ENCODE results near the gene OR4S1.
A peak's percentile ranks its signal among the peaks of the same experiment; 100 is the strongest.
"Not testable (repeated sequence)": the region's sequence is repeated elsewhere in the genome, so short reads cannot be mapped to it uniquely, and the experiment has no call there.

OR4S1 gene

DNA sequence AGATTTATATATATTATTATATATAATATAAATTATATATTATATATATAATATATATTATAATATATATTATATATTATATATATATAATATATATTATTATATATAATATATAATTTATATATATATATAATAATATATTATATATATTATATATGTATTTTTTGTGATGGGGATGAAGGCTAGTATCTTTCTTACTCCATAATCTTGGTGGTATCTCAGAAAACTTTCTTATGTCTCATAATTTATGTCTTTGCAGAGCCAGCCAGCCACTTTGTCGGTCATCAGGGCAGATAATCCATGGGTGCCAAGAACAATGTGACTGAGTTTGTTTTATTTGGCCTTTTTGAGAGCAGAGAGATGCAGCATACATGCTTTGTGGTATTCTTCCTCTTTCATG lies at the start of gene OR4S1:
Gene OR4S1, plus strand, starts transcription at position 301 of the 400 bp plus-strand sequence. Its CDS starts 0 bp downstream, at position 301.
- Histone ChIP-seq H3K27ac (no peak within 1 kb of the TSS), H3K4me3 (no peak within 1 kb of the TSS)
- no peak for DNase-seq (ENCODE audit: low spot score)
- TF ChIP-seq, protein P1, sequence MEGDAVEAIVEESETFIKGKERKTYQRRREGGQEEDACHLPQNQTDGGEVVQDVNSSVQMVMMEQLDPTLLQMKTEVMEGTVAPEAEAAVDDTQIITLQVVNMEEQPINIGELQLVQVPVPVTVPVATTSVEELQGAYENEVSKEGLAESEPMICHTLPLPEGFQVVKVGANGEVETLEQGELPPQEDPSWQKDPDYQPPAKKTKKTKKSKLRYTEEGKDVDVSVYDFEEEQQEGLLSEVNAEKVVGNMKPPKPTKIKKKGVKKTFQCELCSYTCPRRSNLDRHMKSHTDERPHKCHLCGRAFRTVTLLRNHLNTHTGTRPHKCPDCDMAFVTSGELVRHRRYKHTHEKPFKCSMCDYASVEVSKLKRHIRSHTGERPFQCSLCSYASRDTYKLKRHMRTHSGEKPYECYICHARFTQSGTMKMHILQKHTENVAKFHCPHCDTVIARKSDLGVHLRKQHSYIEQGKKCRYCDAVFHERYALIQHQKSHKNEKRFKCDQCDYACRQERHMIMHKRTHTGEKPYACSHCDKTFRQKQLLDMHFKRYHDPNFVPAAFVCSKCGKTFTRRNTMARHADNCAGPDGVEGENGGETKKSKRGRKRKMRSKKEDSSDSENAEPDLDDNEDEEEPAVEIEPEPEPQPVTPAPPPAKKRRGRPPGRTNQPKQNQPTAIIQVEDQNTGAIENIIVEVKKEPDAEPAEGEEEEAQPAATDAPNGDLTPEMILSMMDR (IDR thresholded peaks at IDR 0.05): no peak

DNA sequence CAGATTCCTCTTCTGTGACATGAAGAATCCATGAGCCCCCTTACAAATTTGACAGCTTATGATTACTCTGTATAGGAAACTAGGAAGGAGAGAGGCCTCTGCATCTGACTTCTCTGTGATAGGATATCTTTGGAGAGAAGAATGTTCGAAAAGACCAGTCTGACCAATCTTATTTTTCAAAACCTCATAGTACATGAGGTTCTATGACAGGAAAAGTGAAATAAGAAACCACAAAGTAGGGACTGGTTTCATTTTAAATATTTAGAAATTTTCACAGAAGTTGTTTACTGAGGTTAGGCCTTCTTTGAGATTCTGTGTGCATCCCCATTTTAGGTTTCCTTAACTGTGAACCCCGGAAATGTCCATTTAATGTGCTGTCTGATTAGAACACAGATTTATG lies 44.4 kb upstream of the OR4S1 start:
- TF ChIP-seq, protein P1 (IDR thresholded peaks at IDR 0.05): no peak
- H3K4me3 ChIP-seq: no peak overlapping the region
- no peak for DNase-seq (ENCODE audit: low spot score)
- H3K27ac ChIP-seq: no peak overlapping the region

DNA sequence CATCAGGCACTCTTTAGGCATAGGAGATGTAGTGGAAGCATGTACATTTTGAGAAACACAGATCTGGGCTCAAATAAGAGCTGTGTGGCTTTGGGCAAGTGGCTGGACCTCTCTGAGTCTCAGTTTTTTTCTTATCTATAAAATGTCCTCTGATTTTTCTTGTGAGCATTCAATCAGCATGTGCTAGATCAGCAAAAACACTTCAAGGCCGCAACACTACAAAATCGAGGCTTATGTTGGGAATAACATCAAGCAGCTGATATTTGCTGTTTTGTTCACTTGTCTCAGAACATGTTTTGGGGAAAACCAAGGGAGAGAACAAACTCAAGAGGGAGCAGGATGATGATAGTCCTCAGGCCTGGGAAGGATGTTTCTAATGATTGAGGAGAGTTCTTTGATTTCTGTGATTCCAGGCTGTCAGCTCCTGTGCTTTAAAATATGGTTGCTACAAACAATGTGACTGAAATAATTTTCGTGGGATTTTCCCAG lies 42.6 kb upstream of the OR4S1 start, which contains the start of gene OR4X1:
Gene OR4X1, plus strand, starts transcription at position 439 of the 489 bp plus-strand sequence. Its CDS starts 0 bp downstream, at position 439.
- DNase-seq (ENCODE audit: low spot score): no peak
- H3K27ac ChIP-seq: no peak within 1 kb of the TSS
- no peak within 1 kb of the TSS for H3K4me3 ChIP-seq
- TF ChIP-seq, protein P1 (IDR thresholded peaks at IDR 0.05): no peak

GRCh38 chr11:48270621-48271020 lies 35.4 kb upstream of the OR4S1 start:
- DNase-seq (ENCODE audit: low spot score): no peak
- TF ChIP-seq, protein P1 (IDR thresholded peaks at IDR 0.05): no peak
- Histone ChIP-seq H3K4me3 (no peak overlapping the region), H3K27ac (no peak overlapping the region)

DNA sequence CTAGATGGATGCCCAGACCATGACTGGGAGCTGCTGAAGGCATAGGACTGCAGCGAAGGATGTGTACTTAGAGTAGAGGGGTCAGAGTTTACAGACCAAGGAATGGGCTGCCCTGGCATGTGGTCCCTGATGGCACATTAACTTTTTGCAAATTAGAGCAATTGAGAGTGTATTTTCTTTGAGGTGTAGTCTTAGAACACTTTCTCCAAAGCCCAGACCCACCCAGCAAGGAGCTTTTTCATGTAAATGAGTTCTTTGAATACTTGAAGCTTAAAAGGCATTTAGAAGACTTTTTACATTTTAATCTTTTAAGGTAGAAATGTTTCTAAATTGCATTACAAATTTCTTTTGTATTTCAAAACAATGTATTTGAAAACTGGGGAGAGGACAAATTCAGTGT lies 33.4 kb upstream of the OR4S1 start:
- no peak overlapping the region for H3K27ac ChIP-seq
- TF ChIP-seq, protein P1 (IDR thresholded peaks at IDR 0.05): no peak

DNA sequence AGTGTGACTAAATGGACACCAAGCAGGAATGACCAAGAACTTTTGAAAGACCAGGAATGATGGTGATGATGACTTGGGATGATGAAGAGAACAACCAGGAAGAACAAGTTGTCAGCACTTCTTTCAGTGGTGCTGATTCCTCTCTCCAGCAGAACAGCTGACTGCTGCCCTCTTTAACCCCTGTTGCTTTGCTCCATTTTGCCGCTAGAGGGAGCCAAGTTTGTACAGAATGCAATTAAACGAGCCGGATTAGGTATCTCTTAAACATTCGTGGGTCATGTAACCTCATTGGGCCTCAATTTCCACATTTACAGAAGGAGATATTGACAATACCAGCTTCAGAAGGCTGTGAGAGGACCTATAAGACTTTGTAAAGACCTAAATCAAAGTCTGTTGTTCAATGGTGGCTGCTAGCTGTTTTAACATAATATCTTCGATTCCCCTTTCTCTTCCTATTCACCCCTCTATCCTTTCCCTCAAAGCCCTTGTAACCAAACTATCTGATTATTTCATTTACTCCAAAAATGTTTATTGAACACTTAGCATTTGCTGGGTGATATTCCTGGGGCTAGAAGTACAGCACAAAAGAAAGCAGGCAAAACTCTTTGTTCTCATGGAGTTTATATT lies 1.9 kb downstream of the OR4S1 start:
- TF ChIP-seq, protein P1 (IDR thresholded peaks at IDR 0.05): peak; percentile 25
- Histone ChIP-seq H3K27ac (no peak overlapping the region), H3K4me3 (no peak overlapping the region)
- no peak for DNase-seq (ENCODE audit: low spot score)

More for the DNA sequence above, 33.4 kb upstream of the OR4S1 start:
- no peak overlapping the region for H3K4me3 ChIP-seq
- DNase-seq (ENCODE audit: low spot score): no peak

DNA sequence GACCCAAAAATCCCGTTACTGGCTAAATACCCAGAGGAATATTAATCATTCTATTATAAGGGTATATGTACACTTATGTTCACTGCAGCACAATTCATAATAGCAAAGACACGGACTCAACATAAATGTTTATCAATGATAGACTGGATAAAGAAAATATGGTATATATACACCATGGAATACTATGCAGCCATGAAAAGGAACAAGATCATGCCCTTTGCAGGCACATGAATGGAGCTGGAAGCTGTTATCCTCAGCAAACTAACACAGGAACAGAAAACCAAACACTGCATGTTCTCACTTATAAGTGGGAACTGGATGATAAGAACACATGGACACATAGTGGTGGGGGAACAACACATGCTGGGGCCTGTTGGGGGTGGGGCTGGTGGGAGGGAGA lies 7.6 kb downstream of the OR4S1 start:
- H3K27ac ChIP-seq; DNase-seq (ENCODE audit: low spot score); H3K4me3 ChIP-seq: not testable (repeated sequence)

GRCh38 chr11:48319813-48320212 lies 13.8 kb downstream of the OR4S1 start:
- not testable (repeated sequence) for H3K27ac ChIP-seq; H3K4me3 ChIP-seq; DNase-seq (ENCODE audit: low spot score)

DNA sequence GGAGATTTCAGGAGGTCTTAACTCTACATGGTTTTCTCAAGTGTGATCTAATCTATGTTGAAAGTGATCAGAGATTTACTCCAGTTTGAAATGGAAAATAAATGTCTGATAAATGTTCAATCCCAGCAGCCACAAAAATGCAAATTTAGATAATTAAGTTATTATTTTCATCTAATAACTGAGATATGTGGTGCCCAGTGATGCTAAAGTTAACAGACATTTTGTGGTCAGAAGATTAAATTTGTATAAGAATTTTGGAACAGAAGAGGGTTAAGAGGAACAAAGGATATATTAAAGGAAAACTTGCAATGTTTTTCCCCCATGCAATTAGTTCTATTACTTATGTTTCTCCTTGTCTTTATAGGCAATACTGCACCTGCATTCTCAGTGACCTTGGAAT lies 18.6 kb downstream of the OR4S1 start, which contains the start of gene OR4C3:
Gene OR4C3, plus strand, starts transcription at position 301 of the 400 bp plus-strand sequence. CDS start 102 bp downstream, outside the sequence.
- H3K4me3 ChIP-seq; DNase-seq (ENCODE audit: low spot score); H3K27ac ChIP-seq: not testable (repeated sequence)
